Measurements from ENCODE around the gene CHAD.

- TF ChIP-seq, protein P1, sequence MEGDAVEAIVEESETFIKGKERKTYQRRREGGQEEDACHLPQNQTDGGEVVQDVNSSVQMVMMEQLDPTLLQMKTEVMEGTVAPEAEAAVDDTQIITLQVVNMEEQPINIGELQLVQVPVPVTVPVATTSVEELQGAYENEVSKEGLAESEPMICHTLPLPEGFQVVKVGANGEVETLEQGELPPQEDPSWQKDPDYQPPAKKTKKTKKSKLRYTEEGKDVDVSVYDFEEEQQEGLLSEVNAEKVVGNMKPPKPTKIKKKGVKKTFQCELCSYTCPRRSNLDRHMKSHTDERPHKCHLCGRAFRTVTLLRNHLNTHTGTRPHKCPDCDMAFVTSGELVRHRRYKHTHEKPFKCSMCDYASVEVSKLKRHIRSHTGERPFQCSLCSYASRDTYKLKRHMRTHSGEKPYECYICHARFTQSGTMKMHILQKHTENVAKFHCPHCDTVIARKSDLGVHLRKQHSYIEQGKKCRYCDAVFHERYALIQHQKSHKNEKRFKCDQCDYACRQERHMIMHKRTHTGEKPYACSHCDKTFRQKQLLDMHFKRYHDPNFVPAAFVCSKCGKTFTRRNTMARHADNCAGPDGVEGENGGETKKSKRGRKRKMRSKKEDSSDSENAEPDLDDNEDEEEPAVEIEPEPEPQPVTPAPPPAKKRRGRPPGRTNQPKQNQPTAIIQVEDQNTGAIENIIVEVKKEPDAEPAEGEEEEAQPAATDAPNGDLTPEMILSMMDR (IDR thresholded peaks at IDR 0.05): no peak
- no peak for TF ChIP-seq POLR2A (IDR thresholded peaks at IDR 0.05)
Measured at GRCh38 chr17:50460831-50461526, 7.7 kb downstream of the CHAD start.

Measured in lower leg skin (tissue), 3 donors.